ENCODE measurements around the gene LEFTY1. TPM values are rescaled to one million over a fixed set of nuclear protein-coding genes. Genes with fewer than 3 reads are reported as not detected.

LEFTY1 gene, protein sequence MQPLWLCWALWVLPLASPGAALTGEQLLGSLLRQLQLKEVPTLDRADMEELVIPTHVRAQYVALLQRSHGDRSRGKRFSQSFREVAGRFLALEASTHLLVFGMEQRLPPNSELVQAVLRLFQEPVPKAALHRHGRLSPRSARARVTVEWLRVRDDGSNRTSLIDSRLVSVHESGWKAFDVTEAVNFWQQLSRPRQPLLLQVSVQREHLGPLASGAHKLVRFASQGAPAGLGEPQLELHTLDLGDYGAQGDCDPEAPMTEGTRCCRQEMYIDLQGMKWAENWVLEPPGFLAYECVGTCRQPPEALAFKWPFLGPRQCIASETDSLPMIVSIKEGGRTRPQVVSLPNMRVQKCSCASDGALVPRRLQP
- total RNA-seq, result 3.9 TPM

DNA sequence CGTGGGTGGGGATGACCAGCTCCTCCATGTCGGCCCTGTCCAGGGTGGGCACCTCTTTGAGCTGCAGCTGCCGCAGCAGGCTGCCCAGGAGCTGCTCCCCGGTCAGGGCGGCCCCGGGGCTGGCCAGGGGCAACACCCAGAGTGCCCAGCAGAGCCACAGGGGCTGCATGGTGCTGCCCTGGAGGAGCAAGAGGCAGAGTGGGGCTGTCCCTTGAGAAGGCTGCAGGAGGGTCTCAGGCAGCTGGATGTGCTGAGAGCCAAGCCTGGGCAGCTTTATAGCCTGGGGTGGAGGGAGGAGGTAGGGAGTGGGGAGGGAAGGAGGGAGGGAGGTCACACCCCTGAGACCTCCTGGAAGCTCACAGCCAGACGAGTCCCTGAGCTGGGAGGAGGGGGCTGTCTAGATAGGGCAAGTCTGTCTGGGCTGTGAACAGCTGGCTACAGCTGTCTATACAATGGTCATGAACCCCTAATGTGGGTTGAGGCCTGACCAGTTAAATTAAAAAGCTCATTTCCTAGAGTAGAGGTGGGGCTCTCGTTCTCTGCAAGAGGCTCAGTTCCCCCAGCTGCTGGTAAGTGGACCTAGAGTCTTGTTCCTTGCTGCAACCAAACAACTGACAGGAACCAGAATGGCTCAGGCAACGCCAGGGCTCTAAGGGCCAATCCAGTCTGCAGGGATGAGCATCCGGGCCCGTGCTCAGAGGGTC is at the start of gene LEFTY1:
Gene LEFTY1 (minus strand): TSS at position 249 of the 704 bp plus-strand sequence. CDS start 80 bp downstream, at position 169.

GRCh38 chr1:225923692-225924555 is 35.0 kb upstream of the LEFTY1 start, which contains the start of gene PYCR2:
Gene PYCR2, minus strand, starts transcription at chr1:225924250. Its CDS starts 140 bp downstream, at chr1:225924110.

DNA sequence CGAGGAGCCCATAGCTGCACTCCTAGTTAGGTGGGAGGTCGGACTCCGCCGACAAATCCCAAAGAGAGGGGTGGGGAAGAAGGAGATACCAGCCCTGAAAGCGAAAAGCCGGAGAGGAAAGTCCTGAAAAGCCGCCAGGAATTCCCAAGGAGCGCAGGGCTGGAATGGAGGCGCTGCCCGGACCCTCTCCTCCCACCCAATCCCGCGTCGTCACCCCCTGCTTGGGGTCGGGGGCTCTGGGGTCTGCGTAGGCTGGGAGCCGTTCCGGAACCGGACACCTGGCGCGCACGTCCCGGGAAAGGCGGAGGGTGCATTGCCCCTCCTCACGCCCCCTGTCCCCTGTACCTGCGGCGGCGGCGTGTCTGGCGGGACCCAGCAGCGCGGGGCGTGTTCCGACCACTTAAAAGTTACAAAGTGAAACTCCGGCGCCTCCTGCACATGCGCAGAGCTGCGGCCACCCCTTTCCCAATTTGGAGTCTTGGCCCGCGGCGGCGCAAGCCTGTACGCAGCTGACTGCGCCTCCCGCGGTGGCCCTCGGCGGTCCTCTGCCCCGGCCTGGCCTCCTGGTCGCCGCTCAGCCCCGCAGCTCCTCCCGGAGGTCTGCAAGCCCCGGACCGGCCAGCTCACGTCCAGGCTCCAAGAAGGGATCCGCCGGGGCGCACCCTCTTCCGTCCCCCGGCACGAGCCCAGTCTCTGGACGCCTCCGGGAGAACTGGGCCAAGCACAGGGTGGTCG is 6.8 kb downstream of the LEFTY1 start, which contains the start of gene TMEM63A:
Gene TMEM63A (minus strand): TSS at position 422 of the 735 bp plus-strand sequence. CDS start 4,800 bp downstream, outside the sequence.

Small RNA genes within 50 kb of the gene (small RNA-seq; reads per million reads assigned to genes)
- gene AL117348.1 (ENCODE audit: low replicate concordance), result not detected

Other genes starting within 250 kb of the LEFTY1 start
- 30.5 TPM for gene ENAH, start 236.0 kb downstream of the LEFTY1 start, total RNA-seq
- 221 TPM for gene SRP9, start 111.3 kb downstream of the LEFTY1 start, total RNA-seq
- gene EPHX1, start 79.0 kb downstream of the LEFTY1 start, total RNA-seq, result 35.4 TPM
- 70.2 TPM for gene TMEM63A, start 6.8 kb downstream of the LEFTY1 start, total RNA-seq
- gene PYCR2, start 35.1 kb upstream of the LEFTY1 start, total RNA-seq, result 37.7 TPM
- gene LEFTY2, start 52.1 kb upstream of the LEFTY1 start, total RNA-seq, result 0.58 TPM
- gene SDE2, start 110.2 kb upstream of the LEFTY1 start, total RNA-seq, result 28.0 TPM
- gene H3-3A, start 173.6 kb upstream of the LEFTY1 start, total RNA-seq, result 550 TPM